Heart left ventricle (tissue), 13 donors: ENCODE measurements around the gene ATPAF1.

Experiments used
- CTCF ChIP-seq, 12 donors: fragments of 200-600 bp; sonication (generic) in 4 of 12; IDR thresholded peaks; one replicate each; pipeline versions ENCODE4 v1.5.0 to v1.8.0; 2018 to 2022; ENCODE audit warnings: antibody characterized with exemption in 12 of 12, mild to moderate bottlenecking in 5 of 12
- POLR2A ChIP-seq, 2 donors: fragments of 450-650 bp; IDR thresholded peaks; one replicate each; pipeline ENCODE4 v1.6.1; 2017; ENCODE audit warnings: antibody characterized with exemption in 2 of 2, mild to moderate bottlenecking in 2 of 2, moderate library complexity in 2 of 2
- donor health status: ischemic (EF 13 %, LVEDD 7.1; RV severe dilation, severe dysfunction).
- donor health status: DM: no; HTN: yes; CAD: no.
- donor health status: DM: no; HTN: no; CAD: no.
- donor health status: ischemic (EF 25% LVEDD 6.9; RV normal size, moderate dysfunction).
- donor health status: ischemic (EF 25% LVEDD 5.7; RV mildly dilated, moderate dysfunction).
- donor health status: ischemic (EF 35%, LVEDD 5.7; RV mildly dilated, moderate dysfunction).
- donor health status: nonischemic (EF 11% LVEDD 7.7; RV severe dilation, severe dysfunction).
- donor health status: DM: yes; HTN: yes; CAD: no.
- donor health status: PGD.
- donor health status: ischemic (EF 29% LVEDD 5.4; RV normal size, mild dysfunction).
- donor health status: nonischemic (EF 23%, LVEDD 6.1; RV moderate dilation, normal function).

- TF ChIP-seq POLR2A (IDR thresholded peaks at IDR 0.05) (no peak), CTCF (IDR thresholded peaks at IDR 0.05) (no peak)
Measured at GRCh38 chr1:46705408-46705807, 37.2 kb upstream of the ATPAF1 start.
